Right ventricle myocardium superior (tissue), 1 donor: ENCODE measurements around the gene FAM83C. TPM values are rescaled to one million over a fixed set of nuclear protein-coding genes. Genes with fewer than 3 reads are reported as not detected.
A peak's percentile ranks its signal among the peaks of the same experiment; 100 is the strongest.

Experiments
- ATAC-seq: fragments of 200-7000 bp; cut with Tn5 transposase; one replicate; pipeline ENCODE4 v1.9.1; 2020; ENCODE audit warnings: mild to moderate bottlenecking; ENCODE audit not compliant: poor library complexity
- DNase-seq: peaks from one replicate; pipeline ENCODE4 v3.0.0-alpha.2; 2020
- intact Hi-C: fragments of 100-400 bp; cut with DNase I; formaldehyde crosslinking; loops from one replicate; pipeline ENCODE4 v1.11.2; 2022
- long read RNA-seq: library from polyadenylated mRNA; unstranded; transcript quantifications from one replicate; pipeline ENCODE4 v2.0.0, GENCODE V29; 2021
- total RNA-seq: library from RNA; stranded (reverse); fragmentation: NEBNext Ultra II Directional; extraction: Animal tissue kit (Norgen Biotek cat#: 25700); gene quantifications from one replicate; pipeline ENCODE4 v1.2.1, GENCODE V29; 2021
- donor health status: DM: no; HTN: yes; CAD: no; lungs with severe emphysema.

FAM83C gene
- not detected for total RNA-seq
- long read RNA-seq = 0 reads

DNA sequence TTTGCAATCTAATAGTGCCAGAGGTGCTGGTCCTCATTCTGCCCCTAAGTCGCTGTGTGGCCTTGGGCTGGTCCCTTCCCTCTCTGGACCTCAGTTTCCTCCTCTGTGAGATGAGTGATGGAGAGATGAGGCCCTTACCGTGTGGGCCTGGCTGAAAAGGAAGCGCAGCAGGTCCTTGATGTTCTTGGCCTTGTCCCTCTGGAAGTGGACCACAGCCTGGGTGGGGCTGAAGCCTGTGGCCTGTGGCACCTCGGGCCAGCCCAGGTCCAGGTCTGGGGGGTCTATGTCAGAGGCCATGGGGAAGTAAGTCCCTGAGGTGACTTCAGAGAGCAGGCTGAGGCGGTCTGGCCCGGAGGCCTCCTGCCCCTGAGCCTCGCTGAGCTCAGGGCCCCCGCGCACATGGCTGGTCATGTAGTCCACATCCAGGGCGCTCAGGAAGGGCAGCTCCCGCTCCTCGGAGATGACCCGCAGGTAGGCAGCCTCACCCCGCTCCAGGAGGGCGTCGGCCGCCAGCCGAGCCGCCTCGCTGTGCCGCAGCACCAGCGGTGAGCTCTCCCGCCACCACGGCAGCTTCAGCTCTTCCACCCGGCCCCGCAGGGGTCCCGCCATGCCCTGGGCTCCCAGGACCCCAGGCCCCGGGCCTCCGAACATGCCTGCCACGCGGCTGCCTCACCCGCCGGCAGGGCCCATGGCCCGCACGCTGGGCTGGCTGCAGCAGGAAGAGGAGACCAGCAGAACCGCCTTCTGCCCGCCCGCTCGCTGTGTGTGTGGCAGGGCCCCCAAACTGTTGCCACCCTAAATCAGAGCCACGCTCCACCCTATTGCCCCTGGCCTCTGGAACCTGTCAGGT, at the start of gene FAM83C:
TSS of gene FAM83C (minus strand) at position 772 of the 850 bp plus-strand sequence. CDS start at position 651, 121 bp downstream.
- ATAC-seq (no peak), DNase-seq (no peak)
- intact Hi-C loops = no loop called here

DNA sequence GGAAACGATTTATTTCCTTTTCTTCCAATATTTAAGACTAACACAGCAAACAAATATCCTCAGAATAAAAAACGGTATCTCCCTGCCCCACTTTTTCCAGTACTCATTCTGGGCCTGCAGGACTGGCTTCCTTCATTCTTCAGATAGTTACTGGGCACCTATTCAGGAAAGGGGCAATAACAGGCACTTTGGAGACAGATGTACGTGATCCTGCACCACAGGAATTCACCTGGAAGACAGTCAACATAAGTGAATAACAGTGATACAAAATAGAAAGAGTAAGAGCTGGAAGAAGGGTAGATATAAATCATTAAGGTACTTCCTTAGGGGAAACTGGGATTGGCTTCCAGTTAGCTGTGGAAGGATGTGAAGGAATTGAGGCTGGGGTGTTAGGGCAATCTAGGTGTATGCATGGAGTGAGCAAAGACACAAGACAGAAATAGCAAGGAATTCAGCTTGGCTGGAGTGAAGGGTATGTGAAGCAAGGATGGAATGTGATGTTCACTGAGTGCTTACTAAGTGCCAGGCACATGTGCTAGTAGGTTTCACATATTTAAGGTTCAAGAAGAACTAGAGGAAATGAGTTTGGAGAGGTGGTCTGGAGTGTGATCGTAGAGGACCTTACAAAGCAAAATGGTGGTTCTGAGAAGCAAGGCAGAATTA, 49.3 kb upstream of the FAM83C start:
- DNase-seq (no peak), ATAC-seq (peak; percentile 32)
- intact Hi-C loops = no loop called here

DNA sequence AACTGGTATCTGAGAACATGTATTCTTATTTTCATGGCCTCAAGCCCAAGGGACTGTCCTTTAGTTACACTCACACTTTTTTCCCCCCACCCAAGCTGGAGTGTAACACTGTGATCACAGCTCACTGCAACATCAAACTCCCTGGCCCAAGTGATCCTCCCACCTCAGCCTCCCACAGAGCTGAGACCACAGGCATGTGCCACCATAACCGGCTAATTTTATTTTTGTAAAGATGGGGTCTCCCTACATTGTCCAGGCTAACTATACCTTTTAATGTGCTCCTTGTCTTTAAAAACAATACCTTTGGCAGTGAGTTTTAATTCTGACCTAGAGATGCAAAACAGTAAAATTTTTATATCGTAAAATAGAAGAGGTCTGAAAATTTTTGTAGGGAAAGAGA, 48.2 kb upstream of the FAM83C start:
- DNase-seq (no peak), ATAC-seq (no peak)
- intact Hi-C loops = no loop called here

DNA sequence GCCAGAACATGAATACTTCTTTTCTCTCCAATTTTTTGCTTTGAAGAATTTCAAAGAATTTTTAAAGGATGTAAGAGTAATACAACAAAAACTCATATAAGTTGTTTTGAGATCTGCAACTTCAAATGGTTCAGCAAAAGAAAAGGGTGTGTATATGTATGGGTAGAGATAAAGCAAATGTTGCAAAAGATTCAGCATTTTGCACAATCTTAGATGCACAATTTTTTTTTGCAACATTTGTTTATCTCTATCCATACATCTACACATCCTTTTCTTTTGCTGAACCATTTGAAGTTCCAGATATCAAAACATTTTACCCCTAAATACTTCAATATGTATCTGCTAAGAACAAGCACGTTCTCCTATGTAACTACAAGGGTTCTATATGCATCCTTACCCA, 47.4 kb upstream of the FAM83C start:
- no peak for DNase-seq
- ATAC-seq = no peak
- intact Hi-C loops = no loop called here

DNA sequence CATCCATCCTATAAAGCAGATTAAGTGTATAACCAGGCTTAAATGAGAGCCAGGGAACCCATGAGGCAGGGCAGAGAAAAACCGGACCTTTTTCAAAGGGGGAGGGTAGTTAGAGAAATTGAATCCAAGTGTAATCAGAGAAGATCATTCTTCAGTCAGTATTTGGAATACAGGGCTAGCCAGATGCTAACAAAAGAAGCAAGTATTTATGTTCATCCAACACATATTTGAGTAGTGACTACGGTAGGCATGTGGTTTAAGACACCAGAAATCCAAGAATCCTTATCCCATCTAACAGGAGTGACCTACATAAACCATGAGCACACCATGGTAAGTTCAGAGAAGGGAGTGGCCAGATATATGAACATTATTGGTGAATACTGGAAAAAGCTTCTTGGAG, 46.8 kb upstream of the FAM83C start:
- ATAC-seq = no peak
- intact Hi-C loops = no loop called here
- no peak for DNase-seq

DNA sequence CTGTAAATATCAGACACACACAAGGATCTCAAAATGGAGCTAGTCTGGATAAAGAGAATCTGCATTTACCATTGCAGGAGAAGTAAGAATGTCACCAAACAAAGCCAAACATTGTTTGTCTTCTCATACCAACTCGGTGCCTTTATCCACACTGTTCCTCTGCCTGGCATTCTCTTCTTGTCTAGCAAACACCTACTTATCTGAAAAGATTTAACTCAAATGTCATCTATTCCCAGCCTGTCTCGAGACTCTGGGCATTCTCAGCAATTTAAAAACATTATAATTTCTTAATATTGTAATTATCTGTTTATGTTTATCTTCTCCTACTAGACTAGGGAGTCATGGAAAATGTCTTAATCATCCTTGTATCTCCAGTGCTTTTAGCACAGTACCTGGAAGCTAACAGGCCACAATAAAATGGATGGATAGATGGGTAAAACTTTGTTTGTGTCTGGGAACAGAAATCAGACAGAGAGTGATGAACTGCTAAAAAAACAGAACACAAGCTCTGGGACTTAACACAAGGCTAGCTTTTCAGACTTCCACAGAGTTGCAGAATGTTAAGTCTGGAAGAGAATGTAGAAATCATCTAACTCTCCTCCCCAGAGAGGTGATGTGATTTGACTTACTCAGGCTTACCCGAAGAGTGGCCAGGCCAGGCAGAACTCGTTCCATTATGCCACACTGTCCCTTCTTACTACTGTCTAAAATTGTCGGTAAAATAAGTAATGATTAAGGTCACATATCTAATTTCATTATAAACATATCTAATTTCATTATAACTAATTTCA, 42.3 kb upstream of the FAM83C start:
- peak; percentile 52 for ATAC-seq
- intact Hi-C loops = no loop called here
- DNase-seq = no peak

DNA sequence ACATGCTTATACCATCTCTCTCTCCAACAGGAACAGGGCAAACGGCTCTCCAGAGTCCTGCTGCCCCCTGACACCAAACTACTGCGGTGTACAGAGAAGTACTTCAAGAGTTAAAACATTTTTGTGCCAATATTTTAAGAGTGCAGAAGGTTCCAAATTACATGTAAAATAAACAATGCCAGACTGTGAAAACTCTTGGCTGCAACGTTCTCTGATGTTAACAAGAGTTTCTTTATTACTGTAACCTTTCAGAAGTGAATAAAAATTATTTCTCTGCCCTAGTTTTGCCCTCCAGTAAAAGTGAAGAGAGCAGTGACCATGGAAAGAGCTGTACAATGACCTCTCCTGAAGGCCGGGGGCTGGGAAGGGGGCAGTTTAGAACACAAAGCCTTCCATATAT, 41.4 kb upstream of the FAM83C start:
- intact Hi-C loops = no loop called here
- DNase-seq = no peak
- peak; percentile 31 for ATAC-seq

DNA sequence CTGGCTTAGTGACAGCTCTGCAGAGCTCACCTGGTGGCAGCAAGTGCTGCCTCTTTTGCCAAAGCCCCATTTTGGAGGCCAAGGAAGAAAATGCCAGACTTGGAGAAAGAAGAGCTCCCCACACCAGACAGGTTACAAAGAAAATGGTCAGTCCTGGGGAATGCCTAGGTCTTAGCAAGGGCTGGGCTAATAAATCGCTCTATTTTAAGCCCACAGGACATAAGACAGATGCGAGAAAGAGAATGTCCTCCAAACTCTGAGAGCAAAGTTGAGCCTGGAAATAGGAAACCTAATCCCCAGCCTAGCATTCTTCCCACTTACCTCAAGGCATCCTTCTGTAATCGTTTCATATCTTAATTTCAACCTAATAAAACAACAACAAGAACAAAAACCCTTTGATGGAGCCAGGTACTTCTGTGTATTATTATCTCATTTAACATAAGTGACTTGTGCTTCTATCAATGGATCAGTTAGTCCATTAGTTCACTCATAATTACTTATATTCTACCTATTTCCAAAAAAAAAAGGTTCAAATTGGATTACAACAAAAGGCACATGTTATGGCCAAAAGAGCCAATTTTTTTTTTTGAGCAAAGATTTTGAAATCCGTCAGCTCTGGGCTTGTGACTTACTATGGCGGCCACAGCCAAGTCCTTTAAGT, 40.4 kb upstream of the FAM83C start:
- no peak for DNase-seq
- intact Hi-C loops = no loop called here
- no peak for ATAC-seq

DNA sequence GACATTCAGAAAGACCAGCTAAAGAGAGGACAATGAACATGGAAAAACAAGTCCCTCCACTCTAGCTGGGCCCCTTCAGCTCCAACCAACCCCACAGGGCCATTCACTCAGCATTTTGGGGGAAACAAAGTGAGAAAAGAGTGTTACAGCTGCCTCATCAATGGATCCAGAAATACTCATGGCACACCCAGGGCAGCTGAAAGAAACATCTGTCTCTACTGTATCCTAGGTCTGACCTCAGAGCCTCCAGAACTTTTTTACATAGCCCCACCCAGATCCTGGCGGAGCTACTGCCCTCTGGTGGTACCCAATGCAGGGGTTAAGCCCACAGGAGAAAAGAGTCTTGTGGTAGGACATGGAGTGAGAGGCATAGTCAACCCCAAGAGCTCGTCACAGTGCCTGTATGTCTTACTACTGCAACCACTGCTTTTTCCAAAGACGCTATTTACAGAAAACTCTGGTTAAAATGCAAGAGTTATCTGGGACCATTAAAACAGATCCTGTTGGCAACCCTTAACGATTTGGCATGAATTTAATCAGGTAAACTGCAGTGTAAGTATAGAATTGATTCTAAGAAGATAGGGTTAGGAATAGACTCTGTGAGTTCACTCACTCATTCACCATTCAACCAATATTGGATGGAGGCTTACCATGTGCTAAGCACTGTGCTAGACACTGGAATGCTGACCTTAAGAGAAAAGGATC, 37.4 kb upstream of the FAM83C start:
- intact Hi-C loops = no loop called here
- peak; percentile 24 for ATAC-seq
- DNase-seq = no peak

DNA sequence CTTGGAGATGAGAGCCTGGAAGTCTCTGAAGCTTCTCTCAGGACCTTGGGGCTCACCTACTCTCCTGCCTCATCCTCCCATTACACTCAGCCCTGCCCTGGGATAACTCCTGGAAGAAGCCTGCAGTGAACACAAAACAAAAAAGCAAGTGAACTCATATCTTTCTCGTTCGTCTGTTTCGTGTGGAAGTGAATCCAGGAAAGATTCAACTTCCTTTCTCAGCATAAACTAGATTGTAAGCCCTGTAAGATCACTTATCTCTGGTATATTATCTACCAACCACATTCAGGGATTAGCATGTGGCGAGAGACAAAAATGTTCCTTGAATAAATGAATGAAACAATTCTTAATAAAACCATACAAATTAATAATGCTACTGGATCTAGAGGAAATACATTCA, 36.5 kb upstream of the FAM83C start:
- no peak for ATAC-seq
- intact Hi-C loops = no loop called here
- DNase-seq = no peak

DNA sequence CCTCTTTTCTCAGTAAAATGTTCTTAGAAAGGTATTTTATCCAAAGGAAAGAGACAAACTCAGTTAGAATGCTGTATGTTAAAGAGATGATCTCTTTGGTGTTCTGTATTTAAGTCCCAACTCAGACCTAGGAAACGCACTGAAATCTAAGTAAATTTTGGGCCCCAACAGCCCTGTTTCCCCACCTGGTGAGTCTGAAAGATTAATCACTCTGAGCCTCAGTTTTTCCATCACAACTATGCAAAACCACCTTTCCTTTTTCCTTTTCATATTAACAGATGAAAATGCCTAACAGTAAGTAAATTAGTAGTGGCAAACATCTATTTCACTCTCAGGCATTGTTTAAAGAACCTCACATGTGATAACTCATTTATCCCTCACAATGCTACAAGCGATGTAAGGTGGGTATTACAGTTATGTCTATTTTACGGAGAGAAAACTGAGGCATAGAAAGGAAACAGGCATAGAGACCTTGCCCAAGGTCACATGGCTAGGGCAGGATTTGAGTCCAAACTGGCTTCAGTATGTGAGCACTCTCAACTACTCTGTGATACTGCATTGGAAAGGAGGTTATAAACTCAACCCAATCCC, 36.0 kb upstream of the FAM83C start:
- ATAC-seq (no peak), DNase-seq (no peak)
- intact Hi-C loops = no loop called here

DNA sequence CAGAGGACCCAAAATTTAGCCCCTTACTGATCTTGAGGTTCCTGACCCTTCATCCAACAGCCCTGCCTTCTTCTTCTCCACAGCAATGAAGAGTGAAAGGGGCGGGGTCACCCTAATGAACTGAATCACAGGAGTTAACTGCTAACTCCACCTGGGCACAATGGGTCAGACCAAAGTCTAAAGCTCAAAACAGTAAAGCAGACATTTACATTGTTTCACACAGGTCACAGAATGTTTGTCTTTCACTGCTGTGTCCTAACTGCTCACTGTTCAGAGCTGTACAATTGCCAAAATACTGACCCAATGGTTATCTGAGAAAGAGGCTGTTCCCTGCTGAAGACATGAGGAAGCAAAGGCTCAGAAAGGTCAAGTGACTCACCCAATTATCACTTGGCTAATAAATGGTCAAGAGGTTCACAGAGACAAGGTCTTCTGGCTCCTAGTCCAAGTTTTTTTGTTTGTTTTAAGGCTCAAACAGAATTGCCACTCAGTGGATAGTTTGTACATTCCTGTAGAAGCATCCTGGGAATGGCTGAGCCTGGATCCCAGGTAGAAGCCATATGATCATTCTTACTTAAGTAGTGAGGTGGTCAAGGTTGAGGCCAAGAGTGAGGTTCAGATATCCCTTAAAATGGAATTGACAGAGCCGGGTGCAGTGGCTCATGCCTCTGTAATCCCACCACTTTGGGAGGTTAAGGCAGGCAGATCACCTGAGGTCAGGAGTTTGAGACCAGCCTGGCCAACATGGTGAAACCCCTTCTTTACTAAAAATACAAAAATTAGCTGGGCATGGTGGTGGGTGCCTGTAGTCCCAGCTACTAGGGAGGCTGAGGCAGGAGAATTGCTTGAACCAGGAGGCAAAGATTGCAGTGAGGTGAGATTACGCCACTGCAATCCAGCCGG, 35.1 kb upstream of the FAM83C start:
- intact Hi-C loops = no loop called here
- ATAC-seq = peak; percentile 69
- no peak for DNase-seq

DNA sequence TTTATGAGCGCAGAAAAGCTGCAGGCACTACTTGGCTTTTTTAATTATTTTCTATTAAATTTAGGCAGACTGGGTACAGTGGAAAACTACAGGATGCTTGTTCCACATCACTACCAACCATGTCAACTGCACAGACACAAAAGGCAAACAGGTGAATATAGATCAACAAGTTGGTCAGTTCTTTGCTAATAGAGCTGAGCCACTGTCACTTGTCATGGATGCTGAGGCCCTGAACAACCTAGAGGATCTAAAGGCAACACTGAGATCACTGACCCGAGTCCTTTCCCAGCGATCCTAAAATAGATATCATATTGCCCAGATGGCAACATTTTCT, 34.5 kb upstream of the FAM83C start:
- ATAC-seq (no peak), DNase-seq (no peak)
- intact Hi-C loops = no loop called here

DNA sequence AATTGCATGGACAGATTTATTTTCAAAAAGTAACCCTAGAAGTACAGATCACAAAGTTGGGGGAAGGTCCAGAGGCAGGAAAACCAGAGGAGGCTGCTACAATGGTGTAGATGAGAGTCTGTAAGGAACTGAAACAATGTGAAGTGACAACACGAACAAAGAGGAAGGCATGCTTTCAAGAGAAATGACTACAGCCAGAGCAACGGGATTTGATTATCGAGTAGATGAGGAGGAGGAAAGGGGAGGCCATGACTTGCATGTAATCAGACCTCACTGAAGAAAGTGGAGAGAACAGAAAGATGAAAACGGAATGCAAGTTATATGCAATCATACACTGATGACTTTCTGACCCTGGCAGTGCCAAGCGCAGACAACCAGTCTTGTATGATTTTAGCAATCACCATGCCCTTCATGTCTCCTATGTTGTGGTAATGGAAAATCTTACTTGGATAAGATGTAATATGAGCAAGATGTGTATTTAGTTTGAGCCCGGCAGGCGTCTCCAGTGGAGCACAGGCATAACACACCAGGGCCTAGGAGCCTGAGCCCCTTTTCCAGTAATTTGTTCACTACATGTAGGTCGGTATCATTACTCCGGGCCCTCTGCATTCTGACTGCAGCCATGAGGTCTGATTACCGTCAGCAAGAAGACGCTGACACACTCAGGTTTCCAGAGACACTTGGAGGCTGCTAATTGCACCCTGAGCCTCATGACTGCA, 34.0 kb upstream of the FAM83C start:
- ATAC-seq (no peak), DNase-seq (no peak)
- intact Hi-C loops = no loop called here

DNA sequence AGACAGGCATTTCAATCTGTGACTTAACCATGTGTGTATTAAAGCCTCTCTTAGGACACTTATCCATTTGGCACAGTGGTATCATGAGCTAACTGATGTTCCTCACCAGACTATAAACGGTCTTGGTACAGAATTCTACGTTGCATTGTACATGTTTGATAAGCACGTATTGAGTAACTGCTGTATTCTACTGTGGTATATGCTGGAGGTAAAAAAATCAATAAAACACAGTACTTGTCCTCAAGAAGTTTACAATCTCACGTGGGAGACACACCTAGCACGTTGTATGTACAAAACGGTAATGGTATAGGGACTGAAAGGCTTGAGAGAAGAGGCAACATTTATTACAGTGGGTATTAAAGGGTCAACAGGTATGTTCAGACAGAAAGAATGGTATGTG, 33.2 kb upstream of the FAM83C start:
- no peak for ATAC-seq
- intact Hi-C loops = no loop called here
- DNase-seq = no peak

DNA sequence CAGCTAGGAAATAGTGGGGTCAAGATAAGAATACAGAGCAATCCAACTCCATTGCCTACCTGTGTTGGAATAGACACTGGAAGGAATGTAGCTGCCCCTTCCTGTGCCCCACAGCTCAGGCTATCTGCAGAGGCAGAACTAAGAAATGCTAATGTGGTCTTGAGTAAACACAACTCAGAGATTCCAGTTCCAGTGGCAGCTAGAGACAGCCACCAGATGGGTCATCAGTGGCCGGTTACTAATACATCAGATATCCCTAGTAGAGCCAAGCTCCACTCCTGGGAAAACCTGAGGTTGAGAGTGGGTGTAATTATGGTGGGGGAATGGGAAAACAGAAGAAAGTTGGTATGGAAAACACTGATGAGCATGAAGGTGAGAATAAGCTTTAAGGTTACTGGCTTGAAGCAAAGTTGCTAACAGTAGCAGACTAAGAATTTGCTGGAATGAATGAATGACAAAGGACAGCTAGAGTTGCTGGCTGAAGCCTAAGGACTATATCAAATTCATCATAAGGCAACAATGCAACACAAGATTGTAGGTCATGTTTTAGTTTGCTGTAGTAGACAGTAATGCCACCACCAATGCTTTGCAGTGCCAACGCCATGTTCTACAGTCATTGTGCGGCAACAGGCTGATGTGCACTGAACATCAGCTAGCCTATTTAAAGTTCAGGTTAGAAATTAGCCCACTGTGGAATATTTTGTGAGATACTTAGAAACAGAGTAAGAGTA, 28.3 kb upstream of the FAM83C start:
- DNase-seq (no peak), ATAC-seq (no peak)
- intact Hi-C loops = no loop called here
